A673 (cell line): ENCODE data around the gene GLRA3.

Source experiments
- EZH2 ChIP-seq: fragments of 200-600 bp; sonication (generic); IDR thresholded peaks from 2 replicates; pipeline ENCODE4 v1.6.1; 2017; ENCODE audit warnings: borderline replicate concordance, low read depth, mild to moderate bottlenecking, mixed read lengths, antibody characterized with exemption, low read length; ENCODE audit not compliant: poor library complexity, severe bottlenecking
- TF ChIP-seq, protein P1 (sequence below): fragments of 300-800, 200-600 bp; sonication (generic); conservative IDR thresholded peaks from 2 replicates; pipeline ENCODE4 v1.5.1; 2017; ENCODE audit warnings: low read depth, mild to moderate bottlenecking, antibody characterized with exemption, low read length, moderate library complexity, mixed read lengths

DNA sequence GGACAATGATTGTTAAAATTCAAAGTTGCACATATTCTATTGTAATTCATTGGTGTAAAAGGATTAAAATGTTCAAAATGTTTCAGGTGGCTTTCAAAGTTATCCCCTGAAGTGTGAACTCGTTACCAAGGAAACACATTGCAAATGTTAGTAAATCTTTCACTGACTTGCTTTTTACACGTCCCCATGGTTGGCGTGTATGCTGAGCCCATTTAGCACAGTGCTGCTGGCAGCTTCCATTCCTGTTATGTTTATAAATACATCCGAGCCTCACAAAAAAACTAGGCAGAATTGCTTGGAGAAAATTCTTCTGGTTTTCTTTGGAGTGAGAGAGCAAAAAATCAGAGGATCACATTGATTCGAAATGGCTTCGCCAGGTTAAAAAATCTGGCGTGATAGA is 200.9 kb downstream of the GLRA3 start:
- TF ChIP-seq, protein P1, sequence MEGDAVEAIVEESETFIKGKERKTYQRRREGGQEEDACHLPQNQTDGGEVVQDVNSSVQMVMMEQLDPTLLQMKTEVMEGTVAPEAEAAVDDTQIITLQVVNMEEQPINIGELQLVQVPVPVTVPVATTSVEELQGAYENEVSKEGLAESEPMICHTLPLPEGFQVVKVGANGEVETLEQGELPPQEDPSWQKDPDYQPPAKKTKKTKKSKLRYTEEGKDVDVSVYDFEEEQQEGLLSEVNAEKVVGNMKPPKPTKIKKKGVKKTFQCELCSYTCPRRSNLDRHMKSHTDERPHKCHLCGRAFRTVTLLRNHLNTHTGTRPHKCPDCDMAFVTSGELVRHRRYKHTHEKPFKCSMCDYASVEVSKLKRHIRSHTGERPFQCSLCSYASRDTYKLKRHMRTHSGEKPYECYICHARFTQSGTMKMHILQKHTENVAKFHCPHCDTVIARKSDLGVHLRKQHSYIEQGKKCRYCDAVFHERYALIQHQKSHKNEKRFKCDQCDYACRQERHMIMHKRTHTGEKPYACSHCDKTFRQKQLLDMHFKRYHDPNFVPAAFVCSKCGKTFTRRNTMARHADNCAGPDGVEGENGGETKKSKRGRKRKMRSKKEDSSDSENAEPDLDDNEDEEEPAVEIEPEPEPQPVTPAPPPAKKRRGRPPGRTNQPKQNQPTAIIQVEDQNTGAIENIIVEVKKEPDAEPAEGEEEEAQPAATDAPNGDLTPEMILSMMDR = no peak
- TF ChIP-seq EZH2 = no peak
